Left renal pelvis (tissue), 4 donors: ENCODE data around the gene MTCL1. TPM values are rescaled to one million over a fixed set of nuclear protein-coding genes. Genes with fewer than 3 reads are reported as not detected.

Experiments
- DNase-seq, 4 donors: peaks; one replicate each; pipeline ENCODE4 v3.0.0-alpha.2; 2013; ENCODE audit warnings: low read depth in 4 of 4, low spot score in 3 of 4
- polyA plus RNA-seq, 4 donors: library from polyadenylated mRNA; unstranded; fragments of 120-200 nt; gene quantifications; one replicate each; pipeline ENCODE4 v1.2.1, GENCODE V29; 2013; ENCODE audit not compliant: insufficient read length in 4 of 4

The MTCL1 gene
- polyA plus RNA-seq, 4 donors: 16.1 to 35.9 (median 26.9) TPM

GRCh38 chr18:8803957-8804356, 98.6 kb downstream of the MTCL1 start:
- no peak for DNase-seq

GRCh38 chr18:8805552-8805951, 100.2 kb downstream of the MTCL1 start:
- DNase-seq: no peak

GRCh38 chr18:8806100-8806797, 100.9 kb downstream of the MTCL1 start:
- no peak for DNase-seq

GRCh38 chr18:8806798-8807487, 101.6 kb downstream of the MTCL1 start:
- no peak for DNase-seq

- DNase-seq: no peak
Measured at GRCh38 chr18:8807488-8807805, 102.1 kb downstream of the MTCL1 start.

GRCh38 chr18:8808001-8808400, 102.6 kb downstream of the MTCL1 start:
- no peak for DNase-seq

- no peak for DNase-seq
Measured at GRCh38 chr18:8809514-8809913, 104.2 kb downstream of the MTCL1 start.

- DNase-seq: no peak
Measured at GRCh38 chr18:8810157-8810556, 104.8 kb downstream of the MTCL1 start.

- no peak for DNase-seq
Measured at GRCh38 chr18:8811115-8811514, 105.8 kb downstream of the MTCL1 start.

GRCh38 chr18:8812631-8813030, 107.3 kb downstream of the MTCL1 start:
- no peak for DNase-seq

- no peak for DNase-seq
Measured at GRCh38 chr18:8813611-8814010, 108.3 kb downstream of the MTCL1 start.

- no peak for DNase-seq
Measured at GRCh38 chr18:8814206-8814605, 108.8 kb downstream of the MTCL1 start.

GRCh38 chr18:8816220-8816619, 110.9 kb downstream of the MTCL1 start:
- DNase-seq: no peak

- DNase-seq: no peak
Measured at GRCh38 chr18:8816816-8817215, 111.5 kb downstream of the MTCL1 start.

- DNase-seq: no peak
Measured at GRCh38 chr18:8818982-8819381, 113.6 kb downstream of the MTCL1 start.

- DNase-seq: no peak
Measured at GRCh38 chr18:8820396-8821082, 115.2 kb downstream of the MTCL1 start.

- no peak for DNase-seq
Measured at GRCh38 chr18:8821083-8821465, 115.7 kb downstream of the MTCL1 start.

- DNase-seq: no peak
Measured at GRCh38 chr18:8821531-8821930, 116.2 kb downstream of the MTCL1 start.

- no peak for DNase-seq
Measured at GRCh38 chr18:8822643-8823042, 117.3 kb downstream of the MTCL1 start.

GRCh38 chr18:8823530-8823929, 118.2 kb downstream of the MTCL1 start:
- DNase-seq: no peak

- no peak for DNase-seq
Measured at GRCh38 chr18:8824846-8825245, 119.5 kb downstream of the MTCL1 start.

GRCh38 chr18:8825273-8825672, 119.9 kb downstream of the MTCL1 start:
- no peak for DNase-seq
